ENCODE results near the gene ZBTB6.

The ZBTB6 gene

DNA sequence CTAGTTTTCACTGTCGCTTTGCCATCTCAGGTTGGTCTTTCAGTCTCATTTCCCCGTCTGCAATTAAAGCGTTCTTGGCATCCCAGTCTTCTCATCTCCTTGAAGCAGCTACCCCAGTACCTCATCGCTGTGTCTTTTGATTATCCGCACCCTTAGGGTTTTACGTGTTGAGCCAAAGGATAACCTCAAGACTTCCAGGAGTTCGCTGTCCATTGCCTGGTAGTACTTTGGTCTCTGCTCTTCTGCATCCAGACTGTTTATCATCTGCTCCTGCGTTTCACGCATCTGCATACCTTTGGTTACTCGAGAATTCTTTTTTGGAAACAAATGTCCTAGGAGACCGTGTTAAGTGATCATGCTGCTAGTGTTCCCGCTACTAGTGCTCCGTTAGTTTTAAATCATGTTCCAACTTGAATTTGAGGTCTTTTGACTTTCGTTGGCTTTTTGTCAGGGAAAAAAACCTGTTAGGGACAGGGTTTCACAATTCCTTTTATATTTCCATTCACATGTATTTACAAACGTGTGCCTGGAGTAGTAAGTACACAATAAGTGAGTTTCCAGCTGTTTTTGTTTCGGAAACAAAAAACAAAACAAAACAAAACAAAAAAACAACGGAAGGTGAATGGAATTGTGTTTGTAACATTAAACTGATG lies 28.6 kb upstream of the ZBTB6 start:
- 7 to 15% methylated on average over 15 to 17 of the region's 17 CpGs for WGBS, 2 experiments

GRCh38 chr9:122940749-122941581 lies 27.8 kb upstream of the ZBTB6 start, which contains the start of gene RABGAP1:
Gene RABGAP1 (plus strand): TSS chr9:122941020. CDS start chr9:122957060, 16,040 bp downstream.
- Histone ChIP-seq H3K27me3 (ENCODE audit: control insufficient read depth, insufficient read depth, low read length, poor library complexity, severe bottlenecking) (no peaks in the 10 kb centered on the region), H3K36me3 (ENCODE audit: control insufficient read depth, insufficient read depth, low read length) (peaks cover 3% of the 10 kb centered on the region), H3K4me1 (ENCODE audit: control insufficient read depth, insufficient read depth, low read length) (no peaks in the 10 kb centered on the region), H3K4me3 (ENCODE audit: insufficient read depth, low read depth, low read length) (peak within 1 kb of the TSS; percentile 85), H3K27ac (ENCODE audit: insufficient read depth, low read depth, low read length, poor library complexity, severe bottlenecking) (peak within 1 kb of the TSS; percentile 94), H3K9me3 (ENCODE audit: control insufficient read depth, low read length) (no peaks in the 10 kb centered on the region)
- 0% methylated on average over 53 to 54 of the region's 54 CpGs for WGBS, 2 experiments

More for the DNA sequence above, 28.6 kb upstream of the ZBTB6 start:
- Histone ChIP-seq H3K4me1 (ENCODE audit: control insufficient read depth, insufficient read depth, low read length) (no peaks in the 10 kb centered on the region), H3K27ac (ENCODE audit: insufficient read depth, low read depth, low read length, poor library complexity, severe bottlenecking) (peak overlapping the region; percentile 94), H3K36me3 (ENCODE audit: control insufficient read depth, insufficient read depth, low read length) (peaks cover 3% of the 10 kb centered on the region), H3K4me3 (ENCODE audit: insufficient read depth, low read depth, low read length) (peak overlapping the region; percentile 85), H3K27me3 (ENCODE audit: control insufficient read depth, insufficient read depth, low read length, poor library complexity, severe bottlenecking) (no peaks in the 10 kb centered on the region), H3K9me3 (ENCODE audit: control insufficient read depth, low read length) (no peaks in the 10 kb centered on the region)

DNA sequence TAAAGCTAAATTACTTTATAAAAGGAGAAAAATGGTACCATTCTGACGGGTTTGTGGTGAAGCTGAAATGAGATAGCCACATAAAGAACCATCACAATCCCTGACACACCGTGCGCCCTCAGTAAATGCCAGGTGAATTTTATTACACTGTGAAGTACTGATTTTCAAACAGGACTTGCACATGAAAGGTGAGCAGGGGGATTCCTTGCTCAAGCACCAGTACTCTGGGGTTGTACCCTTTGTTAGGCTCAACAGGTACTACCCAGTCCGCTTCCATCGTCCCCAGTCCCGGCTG lies 27.3 kb upstream of the ZBTB6 start:
- H3K4me3 ChIP-seq (ENCODE audit: insufficient read depth, low read depth, low read length): peak overlapping the region; percentile 25
- 33 to 39% methylated on average over 5 to 6 of the region's 6 CpGs for WGBS, 2 experiments
- no peaks in the 10 kb centered on the region for H3K4me1 ChIP-seq (ENCODE audit: control insufficient read depth, insufficient read depth, low read length)
- H3K27me3 ChIP-seq (ENCODE audit: control insufficient read depth, insufficient read depth, low read length, poor library complexity, severe bottlenecking): no peaks in the 10 kb centered on the region
- no peak overlapping the region for H3K27ac ChIP-seq (ENCODE audit: insufficient read depth, low read depth, low read length, poor library complexity, severe bottlenecking)
- no peaks in the 10 kb centered on the region for H3K9me3 ChIP-seq (ENCODE audit: control insufficient read depth, low read length)
- H3K36me3 ChIP-seq (ENCODE audit: control insufficient read depth, insufficient read depth, low read length): peaks cover 3% of the 10 kb centered on the region

DNA sequence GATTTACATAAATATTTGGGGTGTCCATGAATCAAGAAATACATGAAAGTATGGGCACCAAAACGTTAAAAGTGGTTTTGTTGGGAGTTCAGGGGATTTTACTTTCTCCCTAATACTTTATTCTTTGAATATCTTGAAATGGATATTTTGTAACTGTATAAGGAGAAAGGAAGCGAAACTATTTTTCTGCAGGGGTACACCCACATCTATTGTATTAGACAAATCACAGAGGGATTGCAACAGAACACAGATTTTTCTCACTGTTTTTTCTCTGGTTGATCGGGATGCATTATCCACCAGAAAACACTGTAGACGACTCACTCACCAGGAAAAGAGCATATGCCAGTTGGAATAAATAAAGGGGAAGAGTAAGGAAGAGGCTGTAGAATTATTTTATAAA lies 26.5 kb upstream of the ZBTB6 start:
- Histone ChIP-seq H3K27ac (ENCODE audit: insufficient read depth, low read depth, low read length, poor library complexity, severe bottlenecking) (no peak overlapping the region), H3K4me3 (ENCODE audit: insufficient read depth, low read depth, low read length) (no peak overlapping the region), H3K4me1 (ENCODE audit: control insufficient read depth, insufficient read depth, low read length) (no peaks in the 10 kb centered on the region), H3K36me3 (ENCODE audit: control insufficient read depth, insufficient read depth, low read length) (peaks cover 3% of the 10 kb centered on the region), H3K27me3 (ENCODE audit: control insufficient read depth, insufficient read depth, low read length, poor library complexity, severe bottlenecking) (no peaks in the 10 kb centered on the region), H3K9me3 (ENCODE audit: control insufficient read depth, low read length) (no peaks in the 10 kb centered on the region)
- WGBS, 2 experiments: 96 to 98% methylated on average over 2 to 4 of the region's 4 CpGs

GRCh38 chr9:122936883-122937282 lies 23.8 kb upstream of the ZBTB6 start:
- H3K4me1 ChIP-seq (ENCODE audit: control insufficient read depth, insufficient read depth, low read length): peaks cover 3% of the 10 kb centered on the region
- no peaks in the 10 kb centered on the region for H3K27me3 ChIP-seq (ENCODE audit: control insufficient read depth, insufficient read depth, low read length, poor library complexity, severe bottlenecking)
- no peak overlapping the region for H3K27ac ChIP-seq (ENCODE audit: insufficient read depth, low read depth, low read length, poor library complexity, severe bottlenecking)
- H3K4me3 ChIP-seq (ENCODE audit: insufficient read depth, low read depth, low read length): no peak overlapping the region
- H3K9me3 ChIP-seq (ENCODE audit: control insufficient read depth, low read length): no peaks in the 10 kb centered on the region
- WGBS, 2 experiments: 71 to 96% methylated on average over 1 of the region's 1 CpG
- no peaks in the 10 kb centered on the region for H3K36me3 ChIP-seq (ENCODE audit: control insufficient read depth, insufficient read depth, low read length)

GRCh38 chr9:122936464-122936863 lies 23.3 kb upstream of the ZBTB6 start:
- 96 to 97% methylated on average over 5 of the region's 5 CpGs for WGBS, 2 experiments
- Histone ChIP-seq H3K36me3 (ENCODE audit: control insufficient read depth, insufficient read depth, low read length) (no peaks in the 10 kb centered on the region), H3K4me3 (ENCODE audit: insufficient read depth, low read depth, low read length) (no peak overlapping the region), H3K4me1 (ENCODE audit: control insufficient read depth, insufficient read depth, low read length) (peaks cover 3% of the 10 kb centered on the region), H3K9me3 (ENCODE audit: control insufficient read depth, low read length) (no peaks in the 10 kb centered on the region), H3K27ac (ENCODE audit: insufficient read depth, low read depth, low read length, poor library complexity, severe bottlenecking) (no peak overlapping the region), H3K27me3 (ENCODE audit: control insufficient read depth, insufficient read depth, low read length, poor library complexity, severe bottlenecking) (no peaks in the 10 kb centered on the region)

- no peaks in the 10 kb centered on the region for H3K27me3 ChIP-seq (ENCODE audit: control insufficient read depth, insufficient read depth, low read length, poor library complexity, severe bottlenecking)
- no peaks in the 10 kb centered on the region for H3K36me3 ChIP-seq (ENCODE audit: control insufficient read depth, insufficient read depth, low read length)
- 0% methylated on average over 51 of the region's 51 CpGs for WGBS, 2 experiments
- peak within 1 kb of the TSS; percentile 74 for H3K27ac ChIP-seq (ENCODE audit: insufficient read depth, low read depth, low read length, poor library complexity, severe bottlenecking)
- H3K9me3 ChIP-seq (ENCODE audit: control insufficient read depth, low read length): no peaks in the 10 kb centered on the region
- peak within 1 kb of the TSS; percentile 92 for H3K4me3 ChIP-seq (ENCODE audit: insufficient read depth, low read depth, low read length)
- peaks cover 11% of the 10 kb centered on the region for H3K4me1 ChIP-seq (ENCODE audit: control insufficient read depth, insufficient read depth, low read length)
Measured at GRCh38 chr9:122931226-122932121, 18.4 kb upstream of the ZBTB6 start, which contains the start of gene ZBTB26. Gene ZBTB26 (minus strand): TSS chr9:122931512. CDS start chr9:122919934, 11,578 bp downstream.

DNA sequence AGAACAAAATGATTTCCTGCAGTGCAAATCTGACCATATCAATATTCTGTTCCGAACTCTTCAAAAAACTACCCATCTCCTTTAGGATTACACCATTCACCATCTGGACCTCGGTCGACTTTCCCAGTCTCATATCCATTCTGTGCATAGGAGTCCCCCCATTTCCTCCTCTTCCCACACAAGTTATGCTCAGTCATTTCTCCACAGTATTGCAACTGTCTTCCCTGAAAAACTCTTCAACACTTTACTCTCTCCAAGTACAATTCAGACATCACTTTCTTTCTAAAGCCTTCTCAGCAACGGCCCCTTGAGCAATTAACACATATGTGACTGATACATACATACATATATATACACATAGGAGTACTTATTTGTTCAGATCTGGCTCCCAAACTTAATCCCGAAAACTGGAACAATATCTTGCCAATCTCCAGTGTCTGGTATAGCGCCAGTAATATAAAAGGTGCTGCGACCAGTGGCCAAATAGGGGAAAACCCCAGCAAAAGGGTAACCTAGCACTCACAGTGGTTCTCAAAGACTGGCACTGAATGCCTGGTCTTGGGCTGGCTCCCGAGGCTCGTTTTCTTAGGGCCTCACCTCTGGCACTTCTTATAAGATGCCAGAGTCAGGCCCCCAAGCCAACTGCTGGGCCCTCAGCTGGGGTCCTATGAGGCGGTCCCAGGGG lies 17.6 kb upstream of the ZBTB6 start:
- no peaks in the 10 kb centered on the region for H3K36me3 ChIP-seq (ENCODE audit: control insufficient read depth, insufficient read depth, low read length)
- H3K27ac ChIP-seq (ENCODE audit: insufficient read depth, low read depth, low read length, poor library complexity, severe bottlenecking): peak overlapping the region; percentile 74
- no peaks in the 10 kb centered on the region for H3K9me3 ChIP-seq (ENCODE audit: control insufficient read depth, low read length)
- peaks cover 11% of the 10 kb centered on the region for H3K4me1 ChIP-seq (ENCODE audit: control insufficient read depth, insufficient read depth, low read length)
- 30 to 33% methylated on average over 10 of the region's 10 CpGs for WGBS, 2 experiments
- H3K27me3 ChIP-seq (ENCODE audit: control insufficient read depth, insufficient read depth, low read length, poor library complexity, severe bottlenecking): no peaks in the 10 kb centered on the region
- peak overlapping the region; percentile 92 for H3K4me3 ChIP-seq (ENCODE audit: insufficient read depth, low read depth, low read length)

- H3K27me3 ChIP-seq (ENCODE audit: control insufficient read depth, insufficient read depth, low read length, poor library complexity, severe bottlenecking): no peaks in the 10 kb centered on the region
- peak overlapping the region; percentile 92 for H3K4me3 ChIP-seq (ENCODE audit: insufficient read depth, low read depth, low read length)
- H3K4me1 ChIP-seq (ENCODE audit: control insufficient read depth, insufficient read depth, low read length): peaks cover 11% of the 10 kb centered on the region
- H3K27ac ChIP-seq (ENCODE audit: insufficient read depth, low read depth, low read length, poor library complexity, severe bottlenecking): no peak overlapping the region
- 86 to 90% methylated on average over 1 of the region's 1 CpG for WGBS, 2 experiments
- H3K36me3 ChIP-seq (ENCODE audit: control insufficient read depth, insufficient read depth, low read length): no peaks in the 10 kb centered on the region
- no peaks in the 10 kb centered on the region for H3K9me3 ChIP-seq (ENCODE audit: control insufficient read depth, low read length)
Measured at GRCh38 chr9:122929796-122930354, 16.8 kb upstream of the ZBTB6 start.

Data from ectodermal cell (in vitro differentiated cells).